Caco-2 (cell line): ENCODE data around the gene C1orf21. TPM values are rescaled to one million over a fixed set of nuclear protein-coding genes. Genes with fewer than 3 reads are reported as not detected.

Experiments
- BruUV-seq: library from RNA; stranded (reverse); fragments of 400-500 nt; replicated peaks from 2 replicates; lab custom pipeline; 2021; lab: Mats Ljungman, UMichigan
- CTCF ChIA-PET: fragments of 300-600 bp; sonication (Branson Sonifier 250); formaldehyde crosslinking; loops from one replicate; lab custom pipeline; 2022; ENCODE audit warnings: antibody characterized with exemption; lab: Charles Lee
- POLR2A ChIA-PET: fragments of 300-600 bp; sonication (Branson Sonifier 250); formaldehyde crosslinking; loops from one replicate; lab custom pipeline; 2022; ENCODE audit warnings: antibody characterized with exemption; lab: Charles Lee
- DNase-seq, 2 experiments: peaks; one replicate each; pipeline versions ENCODE4 v3.0.0 to v3.0.0-alpha.2; 2020 to 2022
- H3K27me3 ChIP-seq: replicated peaks from 2 replicates; pipeline ENCODE4 v1.6.0; 2011; ENCODE audit warnings: low read length; ENCODE audit not compliant: control insufficient read depth, insufficient read depth
- H3K36me3 ChIP-seq: 2 replicates; pipeline ENCODE4 v1.5.1; 2011; ENCODE audit warnings: low read length; ENCODE audit not compliant: control insufficient read depth, insufficient read depth
- H3K4me1 ChIP-seq: fragments of 250-450 bp; sonication (Bioruptor Pico); 2 replicates; pipeline ENCODE4 v1.5.1; 2020; ENCODE audit warnings: mild to moderate bottlenecking
- H3K4me3 ChIP-seq: 2 replicates; pipeline ENCODE4 v1.5.1; 2011; ENCODE audit warnings: low read depth, mild to moderate bottlenecking, control low read depth, low read length
- H3K9me3 ChIP-seq: fragments of 250-450 bp; sonication (Bioruptor Pico); 2 replicates; pipeline ENCODE4 v1.5.1; 2020; ENCODE audit warnings: mild to moderate bottlenecking, moderate library complexity
- H3K27ac Mint-ChIP-seq: one replicate; pipeline ENCODE4 v1.8.0; 2022; ENCODE audit warnings: mixed read lengths; ENCODE audit not compliant: unreplicated experiment
- H3K27me3 Mint-ChIP-seq: one replicate; pipeline ENCODE4 v1.8.0; 2022; ENCODE audit warnings: mixed read lengths; ENCODE audit not compliant: insufficient read depth, unreplicated experiment
- H3K36me3 Mint-ChIP-seq: one replicate; pipeline ENCODE4 v1.8.0; 2022; ENCODE audit warnings: mild to moderate bottlenecking, mixed read lengths; ENCODE audit not compliant: insufficient read depth, unreplicated experiment
- H3K4me1 Mint-ChIP-seq: one replicate; pipeline ENCODE4 v1.8.0; 2022; ENCODE audit warnings: low read depth, mixed read lengths; ENCODE audit not compliant: unreplicated experiment
- H3K4me3 Mint-ChIP-seq: one replicate; pipeline ENCODE4 v1.8.0; 2022; ENCODE audit warnings: mild to moderate bottlenecking, moderate library complexity, mixed read lengths; ENCODE audit not compliant: unreplicated experiment
- H3K9me3 Mint-ChIP-seq: one replicate; pipeline ENCODE4 v1.8.0; 2022; ENCODE audit warnings: mixed read lengths; ENCODE audit not compliant: unreplicated experiment
- intact Hi-C: fragments of 100-400 bp; cut with micrococcal nuclease; formaldehyde crosslinking; loops from one replicate; pipeline ENCODE4 v1.10.0; 2022; ENCODE audit not compliant: unreplicated experiment
- total RNA-seq: library from RNA; stranded (reverse); gene quantifications from 2 replicates; pipeline ENCODE4 v1.2.3, GENCODE V29; 2022
- TF ChIP-seq, protein P1 (sequence below), 2 experiments: fragments of 200-600 bp in 1 of 2; IDR thresholded peaks; 1 replicate in 1 of 2; 2 replicates in 1 of 2; pipeline versions ENCODE4 v1.5.1 to v1.8.0; 2011 to 2022; ENCODE audit warnings: antibody characterized with exemption in 1 of 2, control low read depth in 1 of 2, inconsistent platforms in 1 of 2, low read depth in 1 of 2, low read length in 1 of 2, mild to moderate bottlenecking in 1 of 2, moderate library complexity in 1 of 2; ENCODE audit not compliant: insufficient read depth in 1 of 2, severe bottlenecking in 1 of 2, unreplicated experiment in 1 of 2

The C1orf21 gene
- total RNA-seq, 1 experiment from 2014 or later: 0.82 TPM

DNA sequence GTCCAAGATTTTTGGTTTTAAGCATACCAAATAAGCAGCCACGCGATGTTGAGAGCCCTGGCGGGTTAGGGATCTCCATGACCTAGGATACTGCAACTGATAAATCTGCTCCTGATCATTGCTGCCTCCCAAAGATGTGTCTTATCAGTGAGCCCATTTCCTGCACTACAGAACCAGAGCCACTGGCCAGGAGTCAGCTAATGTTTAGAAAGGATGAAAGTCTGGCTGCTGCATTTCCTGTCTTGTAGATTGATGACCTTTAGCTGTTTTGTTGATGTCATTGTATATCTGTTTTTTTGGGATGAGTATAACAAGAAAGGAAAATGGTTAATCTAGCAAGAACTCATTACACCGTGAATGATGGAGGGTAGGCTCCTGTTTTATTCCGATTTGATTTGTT lies 74.5 kb downstream of the C1orf21 start:
- H3K36me3 Mint-ChIP-seq: no peaks in the 10 kb centered on the region
- BruUV-seq: no TSS peak
- H3K4me1 Mint-ChIP-seq: no peaks in the 10 kb centered on the region
- POLR2A ChIA-PET: no interaction called here
- CTCF ChIA-PET: no interaction called here
- no peak overlapping the region for H3K4me3 ChIP-seq
- no peaks in the 10 kb centered on the region for H3K4me1 ChIP-seq
- H3K27ac Mint-ChIP-seq: no peak overlapping the region
- intact Hi-C loops: no loop called here
- peaks cover 7% of the 10 kb centered on the region for H3K9me3 Mint-ChIP-seq
- H3K27me3 Mint-ChIP-seq: peaks cover 6% of the 10 kb centered on the region
- no peak for DNase-seq
- no peaks in the 10 kb centered on the region for H3K27me3 ChIP-seq
- H3K4me3 Mint-ChIP-seq: no peak overlapping the region
- H3K9me3 ChIP-seq: no peaks in the 10 kb centered on the region
- no peaks in the 10 kb centered on the region for H3K36me3 ChIP-seq
- TF ChIP-seq, protein P1, sequence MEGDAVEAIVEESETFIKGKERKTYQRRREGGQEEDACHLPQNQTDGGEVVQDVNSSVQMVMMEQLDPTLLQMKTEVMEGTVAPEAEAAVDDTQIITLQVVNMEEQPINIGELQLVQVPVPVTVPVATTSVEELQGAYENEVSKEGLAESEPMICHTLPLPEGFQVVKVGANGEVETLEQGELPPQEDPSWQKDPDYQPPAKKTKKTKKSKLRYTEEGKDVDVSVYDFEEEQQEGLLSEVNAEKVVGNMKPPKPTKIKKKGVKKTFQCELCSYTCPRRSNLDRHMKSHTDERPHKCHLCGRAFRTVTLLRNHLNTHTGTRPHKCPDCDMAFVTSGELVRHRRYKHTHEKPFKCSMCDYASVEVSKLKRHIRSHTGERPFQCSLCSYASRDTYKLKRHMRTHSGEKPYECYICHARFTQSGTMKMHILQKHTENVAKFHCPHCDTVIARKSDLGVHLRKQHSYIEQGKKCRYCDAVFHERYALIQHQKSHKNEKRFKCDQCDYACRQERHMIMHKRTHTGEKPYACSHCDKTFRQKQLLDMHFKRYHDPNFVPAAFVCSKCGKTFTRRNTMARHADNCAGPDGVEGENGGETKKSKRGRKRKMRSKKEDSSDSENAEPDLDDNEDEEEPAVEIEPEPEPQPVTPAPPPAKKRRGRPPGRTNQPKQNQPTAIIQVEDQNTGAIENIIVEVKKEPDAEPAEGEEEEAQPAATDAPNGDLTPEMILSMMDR (IDR thresholded peaks at IDR 0.05; ENCODE audit: insufficient read depth in 1 of 2, low read depth in 1 of 2, low read length in 1 of 2, severe bottlenecking in 1 of 2, unreplicated experiment in 1 of 2): no peak

DNA sequence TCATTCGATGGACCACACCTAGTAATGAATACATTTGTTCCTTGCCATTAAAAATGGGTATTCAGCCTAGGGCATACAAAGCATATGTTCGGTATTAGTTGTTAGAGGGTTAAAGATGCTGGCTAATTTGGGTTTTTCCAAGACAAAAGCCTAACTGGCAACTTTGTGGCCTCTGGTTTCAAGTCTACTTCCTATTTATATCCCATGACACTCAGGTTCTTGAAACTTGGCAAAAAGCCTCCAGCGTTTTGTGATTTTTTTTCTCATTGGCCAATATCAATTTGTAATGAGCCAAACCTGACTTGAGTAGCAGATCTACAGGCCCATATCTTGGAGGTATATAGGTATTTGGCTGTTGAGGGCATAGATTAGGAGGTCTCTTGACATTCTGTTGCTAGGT lies 75.3 kb downstream of the C1orf21 start:
- H3K36me3 ChIP-seq: no peaks in the 10 kb centered on the region
- TF ChIP-seq, protein P1 (IDR thresholded peaks at IDR 0.05; ENCODE audit: insufficient read depth in 1 of 2, low read depth in 1 of 2, low read length in 1 of 2, severe bottlenecking in 1 of 2, unreplicated experiment in 1 of 2): no peak
- Mint-ChIP-seq H3K27me3 (peaks cover 6% of the 10 kb centered on the region), H3K4me1 (no peaks in the 10 kb centered on the region), H3K4me3 (no peak overlapping the region), H3K9me3 (peaks cover 7% of the 10 kb centered on the region), H3K27ac (no peak overlapping the region), H3K36me3 (no peaks in the 10 kb centered on the region)
- POLR2A ChIA-PET: no interaction called here
- H3K9me3 ChIP-seq: no peaks in the 10 kb centered on the region
- DNase-seq: no peak
- no peak overlapping the region for H3K4me3 ChIP-seq
- H3K4me1 ChIP-seq: no peaks in the 10 kb centered on the region
- intact Hi-C loops: no loop called here
- CTCF ChIA-PET: no interaction called here
- no TSS peak for BruUV-seq
- no peaks in the 10 kb centered on the region for H3K27me3 ChIP-seq

DNA sequence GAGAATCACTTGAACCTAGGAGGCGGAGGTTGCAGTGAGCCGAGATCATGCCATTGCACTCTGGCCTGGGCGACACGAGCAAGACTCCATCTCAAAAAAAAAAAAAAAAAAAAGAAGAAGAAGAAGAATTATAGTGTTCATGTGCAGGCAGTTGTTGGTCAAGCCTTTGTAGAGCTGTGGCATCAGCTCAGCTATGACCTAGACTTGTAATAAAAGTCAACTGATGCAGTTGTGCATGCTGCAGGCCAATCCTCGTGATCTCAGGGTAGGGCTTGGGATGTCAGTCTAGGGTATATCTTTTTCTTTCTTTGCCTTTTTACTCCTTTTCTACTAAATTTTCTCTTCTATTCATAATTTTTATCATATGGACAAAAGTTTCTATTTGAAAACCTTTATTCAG lies 76.2 kb downstream of the C1orf21 start:
- Mint-ChIP-seq H3K9me3 (peaks cover 7% of the 10 kb centered on the region), H3K4me3 (no peak overlapping the region), H3K36me3 (no peaks in the 10 kb centered on the region), H3K4me1 (no peaks in the 10 kb centered on the region), H3K27ac (no peak overlapping the region), H3K27me3 (peaks cover 12% of the 10 kb centered on the region)
- no peak for DNase-seq
- Histone ChIP-seq H3K4me1 (no peaks in the 10 kb centered on the region), H3K27me3 (no peaks in the 10 kb centered on the region), H3K36me3 (no peaks in the 10 kb centered on the region), H3K9me3 (no peaks in the 10 kb centered on the region), H3K4me3 (no peak overlapping the region)
- POLR2A ChIA-PET: no interaction called here
- CTCF ChIA-PET: no interaction called here
- intact Hi-C loops: no loop called here
- BruUV-seq: no TSS peak
- TF ChIP-seq, protein P1 (IDR thresholded peaks at IDR 0.05; ENCODE audit: insufficient read depth in 1 of 2, low read depth in 1 of 2, low read length in 1 of 2, severe bottlenecking in 1 of 2, unreplicated experiment in 1 of 2): no peak
